Kidney tubule cell (primary cell): ENCODE results near the gene GATA2.

ENCODE experiments used
- DNase-seq: peaks from one replicate; pipeline ENCODE4 v3.0.0-alpha.2; 2018; ENCODE audit warnings: low spot score

Gene GATA2

GRCh38 chr3:128502712-128503111, 9.7 kb upstream of the GATA2 start:
- DNase-seq = no peak

GRCh38 chr3:128501431-128501830, 8.4 kb upstream of the GATA2 start:
- DNase-seq = no peak

- no peak for DNase-seq
Measured at GRCh38 chr3:128500556-128500955, 7.6 kb upstream of the GATA2 start.

- peak; percentile 30 for DNase-seq
Measured at GRCh38 chr3:128499724-128500275, 6.8 kb upstream of the GATA2 start.

- DNase-seq = no peak
Measured at GRCh38 chr3:128498901-128499530, 6.0 kb upstream of the GATA2 start.

GRCh38 chr3:128498127-128498626, 5.2 kb upstream of the GATA2 start:
- DNase-seq = no peak

- peak; percentile 45 for DNase-seq
Measured at GRCh38 chr3:128497305-128498126, 4.5 kb upstream of the GATA2 start.

GRCh38 chr3:128496602-128497304, 3.8 kb upstream of the GATA2 start:
- peak; percentile 53 for DNase-seq

GRCh38 chr3:128496019-128496601, 3.1 kb upstream of the GATA2 start:
- DNase-seq = no peak

GRCh38 chr3:128495435-128495970, 2.5 kb upstream of the GATA2 start:
- no peak for DNase-seq

- no peak for DNase-seq
Measured at GRCh38 chr3:128494367-128494650, 1.3 kb upstream of the GATA2 start.

GRCh38 chr3:128493570-128494366, 767 bp upstream of the GATA2 start:
- DNase-seq = no peak

- peak; percentile 13 for DNase-seq
Measured at GRCh38 chr3:128491941-128492670, 895 bp downstream of the GATA2 start.

GRCh38 chr3:128491691-128491940, 1.4 kb downstream of the GATA2 start:
- no peak for DNase-seq

GRCh38 chr3:128490915-128491690, 1.9 kb downstream of the GATA2 start:
- no peak for DNase-seq

- no peak for DNase-seq
Measured at GRCh38 chr3:128490650-128490914, 2.4 kb downstream of the GATA2 start.

GRCh38 chr3:128489927-128490649, 2.9 kb downstream of the GATA2 start:
- DNase-seq = peak; percentile 41

GRCh38 chr3:128489674-128489926, 3.4 kb downstream of the GATA2 start:
- no peak for DNase-seq

GRCh38 chr3:128488991-128489673, 3.9 kb downstream of the GATA2 start:
- peak; percentile 60 for DNase-seq
